NCI-H748 (cell line): ENCODE data around the gene NLRP5.
"Not testable (repeated sequence)": the region's sequence is repeated elsewhere in the genome, so short reads cannot be mapped to it uniquely, and the experiment has no call there.

Experiments
- DNase-seq: peaks from one replicate; lab custom pipeline; 2025; ENCODE audit not compliant: unreplicated experiment; lab: John Stamatoyannopoulos, UW

NLRP5 gene

DNA sequence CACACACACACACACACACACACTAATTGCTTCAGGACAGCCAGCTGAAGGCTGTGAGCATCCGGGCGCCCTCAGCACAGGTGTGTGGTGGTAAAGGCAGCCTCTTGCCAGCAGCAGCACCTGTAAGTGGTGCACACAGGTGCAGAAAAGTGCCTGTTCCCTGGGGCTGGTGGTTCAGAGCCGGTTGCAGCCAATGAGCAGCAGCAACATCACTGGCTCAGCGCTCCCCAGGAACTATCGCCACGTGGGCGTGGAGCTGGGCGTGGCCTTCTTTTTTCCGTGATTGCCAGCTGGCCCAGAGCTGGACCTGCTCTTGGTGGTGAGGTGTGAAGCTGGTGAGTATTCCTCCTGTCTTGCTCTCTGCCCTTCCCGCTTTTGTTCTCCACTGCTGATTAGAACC, at the start of gene NLRP5:
Gene NLRP5, plus strand, starts transcription at position 289 of the 400 bp plus-strand sequence.
- DNase-seq, result peak; percentile 49

- no peak for DNase-seq
Observed at GRCh38 chr19:55939206-55939605, 47.4 kb upstream of the NLRP5 start.

DNA sequence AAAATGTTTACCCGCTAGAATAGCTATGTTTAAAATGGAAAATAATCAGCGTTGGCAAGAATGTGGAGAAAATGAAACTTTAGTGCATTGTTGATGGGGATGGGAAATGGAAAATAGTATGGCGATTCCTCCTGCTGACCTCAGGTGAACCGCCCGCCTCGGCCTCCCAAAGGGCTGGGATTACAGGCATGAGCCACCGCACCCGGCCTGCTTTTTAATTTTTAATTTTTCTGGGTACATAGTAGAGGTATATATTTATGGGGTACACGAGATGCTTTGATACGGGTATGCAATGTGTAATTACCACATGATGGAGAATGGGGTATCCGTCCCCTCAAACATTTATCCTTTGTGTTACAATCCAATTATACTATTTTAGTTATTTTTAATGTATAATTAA, 46.3 kb upstream of the NLRP5 start:
- DNase-seq, result no peak

- DNase-seq, result no peak
Observed at GRCh38 chr19:55947532-55947931, 39.0 kb upstream of the NLRP5 start, which contains the start of gene NLRP8. Gene NLRP8, plus strand, starts transcription at chr19:55947832.

- DNase-seq, result not testable (repeated sequence)
Observed at GRCh38 chr19:55950566-55950965, 36.0 kb upstream of the NLRP5 start.

- DNase-seq, result no peak
Observed at GRCh38 chr19:55956431-55956830, 30.1 kb upstream of the NLRP5 start.

DNA sequence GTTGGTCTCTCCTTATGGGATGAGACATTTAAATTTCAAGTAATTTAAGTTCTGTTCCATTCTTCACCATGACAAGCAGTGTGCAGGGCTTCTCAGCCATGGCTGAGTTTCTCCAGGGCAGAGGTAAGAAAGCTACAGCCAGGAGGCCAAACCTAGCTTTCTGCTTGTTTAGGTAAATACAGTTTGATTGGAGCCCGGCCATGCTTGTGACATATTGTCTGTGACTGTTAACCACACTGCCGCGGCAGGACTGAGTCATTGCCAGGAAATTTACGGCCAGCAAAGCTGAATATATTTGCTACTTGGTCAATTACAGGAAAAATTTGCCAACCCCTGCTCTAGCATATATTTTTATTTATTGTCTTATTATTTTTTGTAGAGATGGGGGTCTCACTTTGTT, 28.2 kb upstream of the NLRP5 start:
- DNase-seq, result no peak

DNA sequence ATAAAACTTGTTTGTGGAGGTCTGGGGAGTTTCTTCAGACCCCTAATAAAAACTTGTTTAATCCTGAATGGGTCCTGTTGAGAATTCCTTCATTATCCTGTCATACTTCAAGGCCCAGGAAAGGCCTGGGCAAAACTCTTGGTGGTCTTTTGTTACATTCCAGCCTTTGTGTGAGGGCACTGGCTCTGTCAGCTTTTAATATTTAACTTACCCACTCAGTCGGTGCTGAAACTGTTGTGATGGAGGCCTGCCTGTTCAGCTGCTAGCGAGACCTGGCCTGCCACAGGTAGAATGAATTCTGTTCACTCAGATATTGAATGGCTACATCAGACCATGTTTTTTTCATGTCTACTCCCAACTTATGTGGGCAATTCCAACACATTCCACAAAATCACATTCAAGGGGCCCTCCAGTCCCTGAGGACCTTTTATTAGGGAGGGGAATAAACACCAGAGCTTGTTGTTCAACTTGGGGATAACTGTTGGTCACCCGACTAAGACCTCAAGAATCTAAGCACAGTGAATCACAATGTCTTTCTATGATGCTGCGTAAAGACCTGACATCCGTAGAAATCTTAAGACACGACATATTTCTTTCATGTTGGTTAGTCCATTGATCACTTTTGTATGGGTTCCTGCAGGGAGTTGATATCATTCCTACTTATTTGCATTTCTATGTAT, 26.4 kb upstream of the NLRP5 start:
- DNase-seq, result no peak

DNA sequence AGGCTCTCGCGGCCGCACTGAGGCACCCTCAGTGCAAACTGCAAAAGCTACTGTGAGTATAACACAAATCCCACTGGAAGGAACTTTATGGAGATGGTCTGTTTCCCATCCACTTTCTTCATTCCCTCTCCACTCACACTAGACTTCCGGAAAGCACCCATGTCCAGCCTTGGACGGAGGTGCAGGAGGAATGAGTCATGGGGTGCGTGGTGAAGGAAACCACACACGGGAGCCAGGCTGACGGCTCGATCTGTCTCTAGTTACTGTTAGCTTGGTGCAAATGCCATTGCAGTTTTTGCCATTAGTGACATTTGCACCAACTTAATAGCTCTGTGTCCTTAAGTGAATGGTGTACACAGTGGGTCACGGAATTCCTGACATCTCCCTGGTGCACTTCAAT, 24.4 kb upstream of the NLRP5 start:
- no peak for DNase-seq

DNA sequence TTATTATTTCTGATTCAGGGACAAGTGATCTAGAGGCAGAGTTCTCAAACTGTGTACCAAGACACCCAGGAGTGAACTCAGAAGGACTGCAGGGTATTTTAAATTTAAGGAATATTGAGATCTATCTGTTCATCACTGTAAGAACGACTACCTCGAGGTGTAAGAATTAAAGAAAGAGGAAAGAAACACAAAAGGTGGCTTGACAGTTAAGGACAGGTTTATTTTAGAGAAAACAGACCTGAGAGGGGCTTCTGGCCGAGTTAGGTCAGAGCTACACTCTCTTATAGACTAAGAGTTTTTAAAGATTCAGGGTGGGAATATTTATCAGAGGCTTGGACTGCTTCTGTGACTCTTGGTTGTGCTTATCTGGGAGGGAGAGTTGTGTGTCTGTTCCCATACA, 12.6 kb upstream of the NLRP5 start:
- DNase-seq, result no peak

- DNase-seq, result no peak
Observed at GRCh38 chr19:55980415-55980814, 6.2 kb upstream of the NLRP5 start.

GRCh38 chr19:55985254-55985653, 1.3 kb upstream of the NLRP5 start:
- no peak for DNase-seq

DNA sequence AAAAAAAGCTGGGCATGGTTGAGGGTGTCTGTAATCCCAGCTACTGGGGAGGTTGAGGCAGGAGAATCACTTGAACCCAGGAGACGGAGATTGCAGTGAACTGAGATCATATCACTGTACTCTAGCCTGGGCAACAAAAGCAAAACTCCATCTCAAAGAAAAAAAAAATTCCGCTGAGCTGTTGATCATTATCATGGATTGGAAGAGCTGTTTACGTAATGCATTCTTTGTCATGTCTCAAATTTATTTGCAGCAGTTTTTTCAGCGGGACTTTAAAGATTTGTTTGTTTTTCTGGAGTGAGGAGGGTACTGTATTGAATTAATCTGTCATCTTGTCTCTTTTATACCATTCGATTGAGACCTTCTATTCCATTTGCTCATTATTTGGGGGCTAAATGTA, 4.3 kb downstream of the NLRP5 start:
- DNase-seq, result no peak

DNA sequence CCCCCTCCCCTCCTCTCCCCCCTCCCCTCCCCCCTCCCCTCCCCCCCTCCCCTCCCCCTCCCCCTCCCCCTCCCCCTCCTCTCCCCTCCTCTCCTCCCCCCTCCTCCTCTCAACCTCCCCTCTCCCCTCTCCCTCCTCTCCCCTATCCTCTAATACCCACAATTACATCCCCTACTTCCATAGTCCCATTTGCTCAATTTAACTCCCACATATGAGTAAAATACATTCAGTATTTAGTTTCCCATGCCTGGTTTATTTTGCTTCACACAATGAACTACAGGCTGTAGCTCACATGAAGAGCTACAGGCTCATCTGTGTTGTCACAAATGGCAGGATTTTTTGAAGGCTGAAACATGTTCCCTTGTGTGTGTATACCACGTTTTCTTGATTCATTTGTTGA, 6.9 kb downstream of the NLRP5 start:
- no peak for DNase-seq

DNA sequence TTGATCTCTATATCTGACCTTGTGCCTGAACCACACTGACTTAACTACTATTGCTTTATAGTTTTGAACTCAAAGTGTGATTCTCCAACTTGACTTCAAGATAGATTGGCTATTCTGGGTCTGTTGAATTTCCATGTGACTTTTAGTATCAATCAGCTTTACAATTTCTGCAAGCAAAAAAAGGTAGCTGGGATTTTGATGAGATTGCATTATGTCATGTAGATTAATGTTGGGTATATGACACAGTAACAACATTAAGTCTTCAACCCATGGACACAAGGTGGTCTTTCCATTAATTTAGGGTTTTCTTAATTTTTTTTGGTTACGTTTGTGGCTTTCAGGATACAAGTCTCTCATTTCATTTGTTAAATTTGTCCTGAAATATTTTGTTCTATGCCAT, 28.2 kb downstream of the NLRP5 start:
- no peak for DNase-seq

DNA sequence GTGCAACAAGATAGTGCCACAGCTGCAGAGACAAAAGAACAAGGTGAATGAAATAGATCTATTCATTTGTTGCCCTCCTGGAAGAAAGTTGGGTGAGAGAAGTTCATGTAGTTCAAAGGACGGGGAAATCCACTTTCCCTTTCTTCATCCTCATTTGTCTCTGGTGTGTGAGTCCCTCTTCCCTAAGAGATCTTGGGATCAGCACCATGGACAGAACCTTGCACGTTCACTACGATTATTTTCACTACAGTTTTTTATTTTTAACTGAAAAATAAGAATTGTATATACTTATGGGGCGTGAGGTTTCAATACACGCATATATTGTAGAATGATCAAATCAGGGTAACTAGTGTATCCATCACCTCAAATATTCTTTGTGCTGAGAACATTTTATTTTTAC, 29.2 kb downstream of the NLRP5 start:
- DNase-seq, result no peak

- DNase-seq, result not testable (repeated sequence)
Observed at GRCh38 chr19:56019325-56019724, 32.8 kb downstream of the NLRP5 start.

DNA sequence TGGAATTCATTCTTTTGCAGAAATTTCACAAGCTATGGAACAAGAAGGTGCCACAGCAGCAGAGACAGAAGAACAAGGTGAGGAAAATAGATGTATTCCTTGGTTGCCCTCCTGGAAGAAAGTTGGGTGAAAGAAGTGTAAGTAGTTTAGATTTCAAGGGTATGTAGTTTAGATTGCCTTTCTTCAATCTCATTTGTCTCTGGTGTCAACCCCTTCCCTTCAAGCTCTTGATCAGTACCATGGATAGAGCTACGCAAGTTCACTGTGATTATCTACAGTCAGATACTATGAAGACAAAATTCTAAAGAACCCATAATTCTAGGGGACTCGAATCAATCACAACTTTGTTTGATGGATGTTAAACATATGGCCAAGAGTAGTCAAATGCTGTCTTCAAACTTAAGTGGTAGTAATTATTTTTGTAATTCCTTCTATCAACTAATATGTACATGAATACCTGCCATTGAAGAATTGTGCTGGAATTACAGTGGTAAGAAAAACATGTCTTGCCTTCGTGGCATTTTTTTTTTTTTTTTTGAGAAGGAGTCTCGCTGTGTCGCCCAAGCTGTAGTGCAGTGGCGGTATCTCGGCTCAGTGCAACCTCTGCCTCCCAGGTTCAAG, 33.9 kb downstream of the NLRP5 start:
- DNase-seq, result not testable (repeated sequence)

DNA sequence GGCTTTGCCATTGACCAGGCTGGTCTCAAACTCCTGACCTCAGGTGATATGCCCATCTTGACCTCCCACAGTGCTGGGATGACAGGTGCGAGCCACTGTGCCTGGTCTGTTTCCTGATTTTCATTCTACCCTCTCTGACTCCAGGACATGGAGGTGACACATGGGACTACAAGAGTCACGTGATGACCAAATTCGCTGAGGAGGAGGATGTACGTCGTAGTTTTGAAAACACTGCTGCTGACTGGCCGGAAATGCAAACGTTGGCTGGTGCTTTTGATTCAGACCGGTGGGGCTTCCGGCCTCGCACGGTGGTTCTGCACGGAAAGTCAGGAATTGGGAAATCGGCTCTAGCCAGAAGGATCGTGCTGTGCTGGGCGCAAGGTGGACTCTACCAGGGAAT, 40.2 kb downstream of the NLRP5 start:
- DNase-seq, result peak; percentile 16

DNA sequence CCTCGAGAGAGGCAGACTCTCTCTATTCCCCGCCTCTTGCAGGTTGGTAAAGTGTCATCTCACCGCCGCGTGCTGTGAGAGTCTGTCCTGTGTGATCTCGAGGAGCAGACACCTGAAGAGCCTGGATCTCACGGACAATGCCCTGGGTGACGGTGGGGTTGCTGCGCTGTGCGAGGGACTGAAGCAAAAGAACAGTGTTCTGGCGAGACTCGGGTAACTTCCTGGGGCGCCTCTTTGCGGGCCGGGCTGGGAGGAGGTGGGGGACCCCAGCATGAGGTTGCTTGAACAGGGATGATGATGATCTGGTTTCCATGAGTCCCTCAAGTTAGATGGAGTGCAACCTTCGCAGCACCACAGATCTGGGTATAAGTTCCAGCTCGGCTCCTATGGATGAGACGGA, 67.0 kb downstream of the NLRP5 start:
- DNase-seq, result no peak

DNA sequence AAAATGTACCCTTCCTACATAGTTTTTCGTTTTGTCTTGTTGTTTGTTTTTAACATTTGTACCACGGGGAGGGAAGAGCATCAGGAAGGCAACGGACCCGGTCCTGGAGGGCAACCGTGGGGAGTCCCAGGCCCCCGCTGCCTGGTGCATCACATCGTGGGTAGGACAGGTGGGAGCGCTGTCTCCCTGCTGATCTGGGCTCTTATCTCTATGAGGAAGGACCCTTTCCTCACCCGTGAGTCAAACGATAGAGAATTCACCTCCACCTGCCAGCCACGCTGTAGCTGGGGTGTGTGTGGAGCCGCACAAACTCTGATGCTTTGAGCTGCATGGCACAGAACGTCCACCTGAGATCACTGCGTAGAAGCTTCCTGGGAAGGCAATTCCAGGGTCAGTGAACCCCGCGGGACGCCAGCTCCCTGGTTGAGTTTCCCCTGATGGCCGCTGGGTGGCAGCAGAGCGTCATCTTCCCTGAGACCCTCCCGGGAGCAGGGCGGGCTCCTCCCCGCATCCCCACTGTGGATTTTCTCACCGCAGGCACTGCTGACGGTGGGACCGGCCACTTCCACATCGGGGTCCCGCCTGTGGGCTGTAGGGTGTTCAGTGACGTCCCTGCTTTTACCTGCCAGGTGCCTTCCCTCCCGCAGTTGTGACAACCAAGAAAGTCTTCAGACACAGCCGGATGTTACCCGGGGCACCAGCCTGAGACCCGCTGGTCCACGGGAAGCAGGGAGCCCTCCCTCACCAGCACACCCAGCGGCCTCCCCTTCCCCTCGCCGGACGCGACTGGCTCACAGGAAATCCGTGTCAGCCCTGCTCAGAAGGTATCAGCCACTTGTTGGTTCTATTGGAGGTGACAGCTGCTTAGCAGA, 79.8 kb downstream of the NLRP5 start:
- peak; percentile 71 for DNase-seq

- DNase-seq, result no peak
Observed at GRCh38 chr19:56069642-56070041, 83.1 kb downstream of the NLRP5 start.
